NCI-H187 treated with DMSO at 0.1 percent for 48 hours (cell line): ENCODE data around the gene CDS2.

ENCODE experiments used
- DNase-seq: peaks from one replicate; lab custom pipeline; 2025; lab: John Stamatoyannopoulos, UW

CDS2 gene

DNA sequence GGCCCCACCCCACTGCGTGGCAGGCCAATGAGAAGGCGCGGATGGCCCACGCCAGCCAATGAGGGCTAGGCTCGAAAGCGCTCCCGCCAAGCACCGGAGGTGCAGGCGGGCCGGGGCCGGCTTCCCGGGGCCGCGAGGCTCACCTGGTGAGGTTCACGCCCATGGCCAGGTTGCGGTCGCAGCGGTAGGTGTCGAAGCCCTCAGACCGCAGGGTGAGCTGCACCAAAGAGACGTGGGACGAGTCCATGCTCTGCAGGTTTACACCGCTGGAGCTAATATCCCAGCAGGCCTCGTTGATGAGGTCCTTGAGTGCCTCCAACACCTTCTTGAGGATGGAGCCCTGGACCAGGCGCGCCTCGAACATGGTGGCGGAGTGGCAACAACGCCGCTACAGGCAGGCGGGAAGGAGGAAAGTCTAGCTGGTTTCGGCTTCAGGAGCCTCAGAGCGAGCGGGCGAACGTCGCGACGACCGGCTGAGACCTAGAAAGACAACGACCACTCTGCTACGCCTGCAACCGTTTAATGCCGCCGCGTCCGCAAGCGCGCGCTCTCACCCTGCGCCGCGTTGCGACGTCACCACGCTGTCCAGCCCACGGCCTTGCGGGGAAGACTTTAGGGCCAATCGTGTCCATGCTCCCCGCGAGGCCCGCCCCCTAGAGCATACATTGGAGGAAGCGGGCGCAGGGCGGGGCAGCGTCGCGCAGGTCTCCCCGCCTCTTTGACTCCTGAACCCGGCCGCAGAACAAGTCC, 7.2 kb upstream of the CDS2 start, which contains the start of gene PCNA:
Gene PCNA (minus strand): TSS at position 524 of the 750 bp plus-strand sequence. CDS start 160 bp downstream, at position 364.
- peak; percentile 93 for DNase-seq

DNA sequence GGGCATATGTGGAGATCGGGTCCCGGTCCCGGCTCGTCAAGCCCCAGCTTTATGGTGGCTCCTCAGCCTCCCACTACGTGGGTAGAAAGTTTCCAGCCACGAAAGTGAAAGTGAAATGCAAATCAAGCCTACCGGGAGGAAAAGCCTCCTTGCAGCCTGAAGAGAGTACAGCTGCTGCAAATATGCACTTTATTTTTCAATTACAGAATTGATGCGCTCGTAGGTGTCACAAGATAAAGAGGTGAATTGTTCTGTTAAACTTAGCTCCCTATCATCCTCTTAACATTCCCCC, 6.7 kb upstream of the CDS2 start:
- DNase-seq: no peak

- no peak for DNase-seq
These were observed 3.9 kb upstream of the CDS2 start for GRCh38 chr20:5122873-5123260.

- DNase-seq: peak; percentile 61
These were observed 523 bp downstream of the CDS2 start for GRCh38 chr20:5127204-5127858.

DNA sequence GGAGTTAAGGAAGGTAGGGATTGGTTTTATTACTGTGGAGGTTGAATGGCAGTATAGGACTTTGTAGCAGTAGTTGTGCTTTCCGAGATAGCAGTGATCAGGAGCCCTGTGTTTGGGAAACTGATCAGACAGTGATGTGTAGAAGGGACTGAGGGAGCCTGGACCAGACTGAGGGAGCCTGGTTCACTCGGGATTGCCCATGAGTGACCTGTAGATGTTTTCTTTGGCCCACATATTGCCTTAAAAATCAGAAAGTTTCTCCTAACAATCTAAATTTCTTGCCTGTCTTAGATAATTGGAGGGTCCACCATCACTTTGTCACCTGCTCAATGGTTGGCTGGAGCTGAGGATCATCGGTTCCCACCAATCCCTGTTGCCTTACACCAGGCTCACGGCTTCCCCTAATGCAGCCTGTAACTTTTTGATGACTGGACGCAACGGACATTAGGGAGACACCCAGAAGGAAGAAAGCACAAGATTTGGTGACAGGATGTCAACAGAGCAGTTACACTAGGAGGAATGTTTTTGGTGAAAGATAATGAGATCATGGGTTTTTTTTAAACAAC, 1.1 kb downstream of the CDS2 start:
- DNase-seq: no peak

DNA sequence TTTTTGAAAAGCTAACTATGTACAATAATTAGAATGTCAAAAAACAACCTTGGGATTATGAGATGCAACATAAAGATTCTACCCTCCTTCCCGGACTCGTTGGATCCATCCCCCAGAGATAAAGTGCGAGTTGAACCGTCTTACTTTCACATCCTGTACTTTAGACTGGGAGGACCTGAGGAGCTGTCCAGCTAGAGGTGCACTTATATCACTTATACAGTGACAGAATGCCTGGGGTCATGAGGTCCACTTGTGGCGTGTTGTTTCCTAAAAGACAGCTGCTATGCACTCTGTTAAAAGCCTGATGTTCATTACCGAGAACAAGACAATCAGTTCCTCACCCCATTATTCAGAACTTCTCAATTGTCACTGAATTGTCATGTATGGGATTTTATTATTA, 2.1 kb downstream of the CDS2 start:
- DNase-seq: no peak

DNA sequence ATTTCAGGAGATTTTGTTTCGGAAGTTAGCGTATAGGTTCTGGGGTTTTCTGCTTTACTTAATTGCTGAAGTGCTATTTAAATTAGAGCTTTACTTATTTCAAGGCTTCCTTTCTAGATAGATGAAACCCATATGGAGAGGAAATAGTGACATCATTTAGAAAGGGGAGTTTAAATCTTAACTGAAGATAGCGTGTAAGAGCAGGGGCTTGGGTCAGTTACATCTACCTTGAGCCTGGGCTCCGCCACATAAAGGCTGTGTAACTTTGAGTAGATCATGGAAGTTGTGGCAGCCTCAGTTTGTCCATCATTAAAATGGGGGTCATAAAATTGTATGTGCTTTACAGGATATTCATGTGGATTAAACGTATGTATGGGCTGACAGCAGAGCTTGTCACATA, 4.7 kb downstream of the CDS2 start:
- no peak for DNase-seq

- no peak for DNase-seq
These were observed 7.2 kb downstream of the CDS2 start for GRCh38 chr20:5133998-5134397.

- DNase-seq: no peak
These were observed 8.7 kb downstream of the CDS2 start for GRCh38 chr20:5135363-5136012.

- no peak for DNase-seq
These were observed 9.3 kb downstream of the CDS2 start for GRCh38 chr20:5136096-5136495.

- DNase-seq: no peak
These were observed 13.4 kb downstream of the CDS2 start for GRCh38 chr20:5140195-5140594.

DNA sequence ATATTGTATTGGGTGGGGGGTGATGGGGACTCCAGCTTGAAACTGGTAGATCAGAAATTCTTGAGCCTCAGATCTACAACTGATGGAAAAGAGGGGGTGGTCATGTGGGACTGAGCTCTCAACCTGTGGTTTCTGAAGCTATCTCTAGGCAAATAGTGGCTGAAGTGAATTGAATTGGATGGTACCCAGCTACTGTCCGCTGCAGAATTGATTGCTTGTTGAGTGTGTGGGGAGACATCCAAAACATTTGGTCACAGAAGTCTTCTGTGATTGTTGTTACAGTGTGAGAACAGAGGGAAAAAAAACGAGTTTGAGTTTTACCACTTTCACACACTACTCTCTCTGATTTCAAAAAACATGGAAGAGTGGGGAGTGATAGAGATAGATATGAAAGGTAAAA, 14.8 kb downstream of the CDS2 start:
- no peak for DNase-seq

DNA sequence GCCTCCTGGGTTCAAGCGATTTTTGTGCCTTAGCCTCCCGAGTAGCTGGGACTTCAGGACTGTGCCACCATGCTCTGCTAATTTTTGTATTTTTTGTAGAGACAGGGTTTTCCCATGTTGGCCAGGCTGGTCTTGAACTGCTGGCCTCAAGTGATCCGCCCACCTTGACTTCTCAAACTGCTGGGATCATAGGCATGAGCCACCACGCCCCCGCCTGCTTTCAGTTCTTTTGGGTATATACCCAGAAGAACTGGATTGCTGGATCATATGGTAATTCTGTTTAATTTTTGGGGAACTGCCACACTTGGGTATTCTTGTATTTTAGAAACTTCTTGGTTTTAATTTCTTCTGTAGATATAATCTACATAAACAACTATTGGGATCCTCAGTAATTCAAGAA, 17.0 kb downstream of the CDS2 start:
- no peak for DNase-seq

DNA sequence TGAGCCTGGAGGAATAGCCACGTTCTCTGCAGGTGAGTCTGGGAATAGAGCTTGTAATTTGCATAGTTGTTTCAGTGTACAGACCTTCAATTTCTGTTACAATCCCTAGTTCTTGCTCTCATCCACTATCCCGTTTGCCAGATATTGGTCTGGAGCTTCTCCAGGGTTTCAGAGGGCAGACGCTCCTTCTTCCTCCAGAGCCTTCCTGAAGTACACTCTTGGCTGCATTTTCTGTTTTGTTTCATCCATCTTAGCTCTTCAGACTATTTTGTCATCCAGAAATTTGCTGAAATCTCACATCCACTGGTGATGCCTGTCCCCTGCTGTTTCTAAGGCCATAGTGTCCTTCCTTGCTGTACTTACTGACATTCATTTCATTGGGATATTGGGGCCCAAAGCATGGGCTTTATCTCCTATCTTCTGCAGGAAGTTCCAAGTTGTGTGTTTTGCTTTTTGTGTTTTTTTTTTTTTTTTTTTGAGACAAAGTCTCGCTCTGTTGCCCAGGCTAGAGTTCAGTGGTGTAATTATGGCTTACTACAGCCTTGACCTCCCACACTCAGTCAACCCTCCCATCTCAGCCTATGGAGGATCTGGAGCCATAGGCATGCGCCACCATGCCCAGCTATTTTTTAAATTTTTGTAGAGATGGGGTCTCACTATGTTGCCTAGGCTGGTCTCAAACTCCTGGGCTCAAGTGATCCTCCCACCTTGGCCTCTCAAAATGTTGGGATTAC, 18.7 kb downstream of the CDS2 start:
- no peak for DNase-seq

DNA sequence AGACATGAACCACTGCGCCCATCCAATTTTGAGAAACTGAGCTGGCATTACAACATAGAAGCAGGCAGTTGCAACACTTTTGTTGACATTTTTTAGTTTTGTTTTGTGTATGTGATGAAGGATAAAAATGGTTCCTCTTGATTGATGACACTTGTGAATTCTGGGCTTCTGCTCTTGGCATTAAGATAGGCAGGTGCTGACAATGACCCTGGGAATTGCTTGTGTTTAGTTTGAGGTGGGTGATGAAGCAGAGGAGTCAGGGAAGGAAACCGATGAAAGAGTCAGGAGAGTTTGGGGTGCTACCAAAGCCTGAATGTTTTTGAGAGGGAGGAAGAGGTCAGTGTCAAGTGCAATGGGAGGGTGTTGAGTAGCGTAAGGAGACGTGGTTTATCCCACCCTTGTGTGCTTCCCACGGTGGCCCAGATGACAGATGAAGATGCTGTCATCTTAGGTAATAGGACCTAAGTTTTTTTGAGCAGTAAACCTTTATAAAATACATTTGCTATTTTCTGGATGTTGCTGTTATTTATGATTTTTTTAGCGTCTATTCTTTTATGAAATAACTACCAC, 19.4 kb downstream of the CDS2 start:
- DNase-seq: no peak

- DNase-seq: no peak
These were observed 20.2 kb downstream of the CDS2 start for GRCh38 chr20:5146871-5147592.

GRCh38 chr20:5148581-5148980, 21.8 kb downstream of the CDS2 start:
- no peak for DNase-seq

DNA sequence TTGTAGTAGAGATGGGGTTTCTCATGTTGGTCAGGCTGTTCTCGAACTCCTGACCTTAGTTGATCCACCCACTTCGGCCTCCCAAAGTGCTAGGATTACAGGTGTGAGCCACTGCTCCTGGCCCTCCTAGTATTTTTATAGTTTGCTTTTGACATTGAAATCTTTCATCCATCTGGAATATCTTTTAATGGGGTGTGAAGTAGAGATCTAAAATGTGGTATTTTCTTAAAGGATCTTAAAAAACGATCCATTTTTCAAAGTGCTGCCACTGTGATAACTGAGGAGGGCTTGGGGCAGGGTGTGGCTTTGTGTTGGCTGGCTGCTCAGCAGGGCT, 23.1 kb downstream of the CDS2 start:
- DNase-seq: no peak

DNA sequence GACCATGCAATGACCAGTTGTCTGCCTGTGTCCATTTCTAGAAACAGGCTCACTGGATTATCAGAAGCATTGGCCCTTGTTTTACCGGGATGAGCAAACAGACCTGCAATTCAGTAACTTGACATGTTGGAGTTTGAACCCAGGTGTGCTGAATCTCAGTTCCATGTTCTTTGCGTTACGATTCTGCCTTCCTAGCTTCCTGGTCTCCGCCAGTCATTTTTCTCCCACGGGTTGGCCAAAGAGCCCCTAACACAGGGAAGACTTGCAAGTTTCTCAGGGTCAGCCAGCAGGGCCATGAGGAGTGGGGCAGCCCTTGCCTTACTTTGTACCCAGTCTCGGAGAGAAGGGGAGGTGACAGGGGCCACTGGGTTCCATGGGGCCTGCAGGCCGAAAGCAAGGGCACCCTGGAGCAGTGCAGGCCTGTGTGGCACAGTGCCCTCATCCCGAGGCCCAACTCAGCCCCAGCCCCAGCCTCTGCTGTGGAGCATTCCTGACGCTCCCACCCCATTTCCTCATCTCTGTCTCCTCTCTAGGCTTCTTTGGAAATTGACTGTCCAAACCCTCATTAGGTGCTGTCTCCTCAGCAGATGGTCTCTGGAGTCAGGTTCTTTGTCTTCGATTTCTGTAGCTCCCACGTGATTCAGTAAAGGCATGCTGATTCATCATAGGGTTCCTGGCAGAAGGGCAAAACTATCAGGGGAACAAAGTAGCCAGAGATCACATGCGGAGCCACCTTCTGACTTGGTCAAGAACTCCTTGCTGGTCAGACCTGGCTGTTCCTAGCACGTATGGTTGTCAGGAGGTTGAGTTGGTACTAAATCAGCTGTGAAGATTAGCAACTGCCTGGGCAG, 23.6 kb downstream of the CDS2 start:
- DNase-seq: no peak

DNA sequence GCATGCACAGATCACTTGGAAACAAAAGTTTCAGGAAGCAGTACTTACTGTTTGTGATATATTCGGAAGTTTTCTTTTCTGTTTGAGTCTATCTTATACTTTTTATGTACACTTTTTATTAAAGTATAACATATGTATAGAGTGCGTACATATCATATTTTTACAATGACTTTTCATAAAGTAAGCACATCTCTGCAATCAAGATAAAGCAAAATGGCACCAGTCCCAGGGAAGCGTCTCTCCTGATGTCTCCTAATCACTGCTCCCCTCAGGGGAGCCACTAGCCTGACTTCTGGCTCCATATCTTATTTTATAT, 26.3 kb downstream of the CDS2 start:
- DNase-seq: no peak
